HL-60/S4 treated with phorbol 12-myristate 13-acetate at 8.2 ng/mL for 4 days and 3 days (cell line): ENCODE results near the gene SCARB1.

Experiments
- in situ Hi-C: fragments of 300-500 bp; cut with MboI; formaldehyde crosslinking; loops from 2 replicates; pipeline ENCODE4 v1.15.0; 2022; ENCODE audit warnings: low sequenced_read_pairs

SCARB1 gene

DNA sequence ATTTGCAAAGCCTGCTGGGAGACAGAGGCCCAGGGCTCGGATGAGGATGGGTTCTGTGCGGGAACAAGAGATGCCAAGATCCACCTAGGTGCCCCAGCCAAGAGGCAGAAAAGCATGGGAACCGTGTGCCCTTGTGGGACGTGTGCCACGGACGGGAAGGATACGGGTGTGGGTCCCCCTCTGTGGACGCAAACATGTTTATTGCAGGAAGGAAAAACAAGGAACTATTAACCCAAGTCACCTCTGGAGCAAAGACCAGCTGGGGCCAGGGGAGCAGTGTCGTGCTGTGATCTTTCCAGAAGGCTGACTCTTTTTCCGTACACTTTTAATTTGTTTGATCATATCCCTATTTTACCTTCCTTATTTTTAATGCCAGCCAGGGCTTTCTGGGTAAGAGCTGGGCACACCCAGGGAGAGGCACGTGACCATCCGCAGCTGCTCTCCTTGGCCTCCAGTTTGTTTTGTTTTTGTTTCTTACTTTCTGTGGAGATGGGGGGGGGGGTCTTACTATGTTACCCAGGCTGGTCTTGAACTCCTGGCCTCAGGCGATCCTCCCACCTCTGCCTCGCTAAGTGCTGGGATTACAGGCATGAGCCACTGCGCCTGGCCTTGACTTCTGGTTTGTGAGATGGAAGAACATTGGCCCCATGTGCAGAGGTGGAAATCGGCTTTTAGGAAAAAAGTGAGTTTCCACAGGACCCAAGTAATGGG, 20.7 kb downstream of the SCARB1 start:
- in situ Hi-C loops: no loop called here

- in situ Hi-C loops: no loop called here
Measured at GRCh38 chr12:124842073-124842749, 21.5 kb downstream of the SCARB1 start.

- in situ Hi-C loops: no loop called here
Measured at GRCh38 chr12:124841558-124841945, 22.1 kb downstream of the SCARB1 start.

GRCh38 chr12:124837958-124838803, 25.5 kb downstream of the SCARB1 start:
- in situ Hi-C loops: no loop called here

DNA sequence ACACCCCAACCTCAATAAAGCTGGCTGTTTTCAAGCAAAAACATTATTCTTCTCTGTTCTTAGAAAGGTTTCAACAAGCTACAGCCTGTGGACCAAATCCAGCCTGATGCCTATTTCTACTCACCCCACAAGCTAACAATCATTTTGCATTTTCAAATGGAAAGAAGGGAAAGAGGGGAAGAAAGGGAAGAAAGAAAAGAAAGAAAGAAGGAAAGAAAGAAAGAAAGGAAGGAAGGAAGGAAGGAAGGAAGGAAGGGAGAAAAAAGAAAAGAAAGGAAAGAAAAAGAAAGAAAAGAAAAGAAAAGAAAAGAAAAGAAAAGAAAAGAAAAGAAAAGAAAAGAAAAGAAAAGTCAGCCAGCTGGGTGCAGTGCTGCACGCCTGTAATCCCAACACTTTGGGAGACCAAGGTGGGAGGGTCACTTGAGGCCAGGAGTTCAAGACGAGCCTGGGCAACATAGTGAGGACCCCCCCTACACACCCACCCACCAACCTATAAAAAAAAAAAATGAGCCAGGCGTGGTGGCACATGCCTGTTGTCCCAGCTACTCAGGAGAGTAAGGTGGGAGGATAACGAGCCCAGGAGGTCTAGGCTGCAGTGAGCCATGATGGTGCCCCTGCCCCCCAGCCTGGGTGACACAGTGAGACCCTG, 26.3 kb downstream of the SCARB1 start:
- in situ Hi-C loops: no loop called here

DNA sequence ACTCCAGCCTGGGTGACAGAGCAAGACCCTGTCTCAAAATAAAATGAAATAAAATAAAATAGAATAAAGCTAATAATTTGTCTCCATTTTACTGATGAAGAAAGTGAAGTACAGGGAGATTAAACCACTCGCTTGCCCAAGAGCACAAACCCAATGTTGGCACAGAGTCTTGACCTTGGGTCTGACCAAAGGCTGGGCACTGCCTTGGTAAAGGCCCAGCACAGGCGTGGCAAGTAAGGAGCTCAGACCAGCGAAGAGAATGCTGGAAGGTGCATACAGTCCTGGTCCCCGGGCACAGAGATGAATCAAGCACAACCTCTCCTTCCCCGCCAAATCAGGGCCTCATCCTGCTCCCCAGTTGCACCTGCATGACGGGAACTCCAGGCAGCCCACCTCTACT, 26.9 kb downstream of the SCARB1 start:
- in situ Hi-C loops: no loop called here

DNA sequence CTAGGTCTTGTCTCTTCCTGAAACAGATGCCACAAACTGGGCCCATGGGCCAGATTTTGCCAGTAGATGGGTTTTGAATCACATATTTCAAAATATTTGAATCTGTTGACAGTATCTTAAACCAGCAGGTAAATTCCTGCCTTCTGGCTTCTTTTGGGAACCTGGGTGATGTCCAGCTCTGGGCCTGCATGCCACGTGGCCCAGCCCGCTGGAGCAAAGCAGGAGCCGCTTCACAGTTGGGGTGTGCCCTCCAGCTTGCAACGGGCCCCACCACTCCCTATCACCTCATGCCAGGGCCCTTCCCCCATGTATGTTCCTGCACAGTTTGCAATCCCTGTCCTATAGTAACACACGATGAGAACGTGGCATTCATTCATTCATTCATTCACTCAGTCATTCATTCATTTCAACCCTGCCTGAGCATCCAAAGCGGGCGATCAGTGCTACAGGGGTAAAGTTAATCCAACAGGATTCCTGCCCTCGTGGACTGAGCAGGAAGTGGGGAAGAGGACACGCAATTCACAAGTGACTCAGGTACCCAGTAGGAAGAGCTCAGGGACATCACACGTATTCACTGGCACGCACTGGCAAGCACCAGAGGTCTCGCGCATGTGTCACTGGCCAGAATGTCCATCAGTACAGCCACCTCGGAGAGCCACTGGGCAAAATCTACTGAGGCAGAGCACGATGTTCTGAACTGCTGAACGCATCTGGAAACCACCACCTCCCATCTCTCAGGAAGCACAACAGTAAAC, 27.8 kb downstream of the SCARB1 start:
- in situ Hi-C loops: no loop called here

- in situ Hi-C loops: no loop called here
Measured at GRCh38 chr12:124834822-124835221, 28.8 kb downstream of the SCARB1 start.

DNA sequence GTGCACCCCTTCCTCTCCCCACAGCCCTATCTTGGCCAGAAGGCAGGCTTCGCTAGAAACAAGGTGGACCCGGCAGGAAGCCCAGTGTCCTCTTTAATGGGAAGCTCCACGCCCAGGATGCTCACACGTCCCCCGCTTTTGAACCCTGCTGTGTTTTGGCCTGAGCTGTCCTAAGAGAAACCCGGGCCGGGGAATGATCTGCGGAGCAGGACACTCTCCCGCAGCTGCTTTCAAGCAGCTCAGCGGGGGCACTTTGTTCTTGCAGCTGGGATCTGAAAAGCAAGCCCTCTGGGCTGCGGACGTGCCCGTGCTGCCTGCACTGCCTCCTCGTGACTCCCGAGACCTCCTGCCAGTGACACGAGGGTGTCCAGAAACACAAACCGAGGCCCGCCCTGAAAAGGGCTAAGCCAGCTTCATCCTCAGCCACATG, 30.0 kb downstream of the SCARB1 start:
- in situ Hi-C loops: no loop called here

GRCh38 chr12:124832856-124833255, 30.8 kb downstream of the SCARB1 start:
- in situ Hi-C loops: no loop called here

GRCh38 chr12:124831590-124831989, 32.1 kb downstream of the SCARB1 start:
- in situ Hi-C loops: no loop called here

DNA sequence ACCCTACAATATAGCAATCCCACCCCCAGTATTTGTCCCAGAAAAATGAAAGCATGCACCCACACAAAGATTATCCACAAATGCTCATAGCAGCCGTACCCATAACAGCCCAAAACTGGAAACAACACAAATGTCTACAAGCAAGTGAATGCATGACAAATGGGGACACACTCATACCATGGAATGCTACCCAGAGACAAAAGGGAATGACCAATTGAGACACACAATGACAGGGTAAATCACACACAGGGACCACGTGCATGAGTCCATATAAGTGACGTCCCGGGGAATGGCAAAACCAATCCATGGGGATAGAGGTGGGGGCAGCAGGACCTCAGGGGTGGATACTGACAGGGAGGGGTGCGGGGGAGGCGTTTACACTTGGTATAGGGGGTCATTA, 33.4 kb downstream of the SCARB1 start:
- in situ Hi-C loops: no loop called here

- in situ Hi-C loops: no loop called here
Measured at GRCh38 chr12:124829708-124830304, 33.9 kb downstream of the SCARB1 start.

DNA sequence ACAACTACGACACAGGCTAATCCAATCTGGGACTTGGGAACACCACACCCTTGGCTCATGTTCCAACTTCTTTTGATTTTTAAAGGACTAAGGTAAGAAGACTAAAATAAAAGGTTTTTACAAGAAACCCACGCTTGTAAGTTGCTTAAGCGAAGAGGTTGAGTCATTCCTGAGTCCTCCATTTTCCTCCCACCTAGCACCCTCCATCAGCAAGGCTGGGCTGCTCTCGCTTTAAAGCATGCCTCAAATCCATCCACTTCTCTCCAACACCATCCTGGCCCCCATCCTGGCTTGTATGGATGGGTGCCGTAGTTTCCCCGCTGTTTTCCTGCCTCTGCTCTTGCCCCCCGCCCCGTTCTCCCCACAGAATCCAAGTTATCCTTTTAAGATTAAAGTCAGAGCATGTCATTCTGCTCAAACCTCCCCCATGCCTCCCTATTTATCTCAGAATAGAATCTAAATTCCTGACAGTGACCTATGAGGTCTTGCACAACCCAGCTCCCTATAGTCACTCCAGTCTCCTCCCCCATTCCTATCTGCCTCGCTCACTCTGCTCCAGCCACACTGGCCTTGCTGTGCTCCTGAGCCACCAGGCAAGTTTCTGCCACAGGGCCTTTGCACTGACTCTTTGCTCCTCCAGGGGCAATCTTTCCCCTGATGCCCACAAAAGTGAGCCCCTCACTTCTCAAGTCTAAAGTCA, 34.5 kb downstream of the SCARB1 start:
- in situ Hi-C loops: no loop called here

- in situ Hi-C loops: no loop called here
Measured at GRCh38 chr12:124828264-124829007, 35.2 kb downstream of the SCARB1 start.

- in situ Hi-C loops: no loop called here
Measured at GRCh38 chr12:124827588-124828184, 36.0 kb downstream of the SCARB1 start.

GRCh38 chr12:124824195-124824594, 39.5 kb downstream of the SCARB1 start:
- in situ Hi-C loops: no loop called here

- in situ Hi-C loops: no loop called here
Measured at GRCh38 chr12:124823272-124823970, 40.2 kb downstream of the SCARB1 start.
